Keratinocyte (primary cell): ENCODE data around the gene POLD4. TPM values are rescaled to one million over a fixed set of nuclear protein-coding genes. Genes with fewer than 3 reads are reported as not detected.

Experiments used
- DNase-seq: peaks from one replicate; pipeline ENCODE4 v3.0.0-alpha.2; 2011; ENCODE audit warnings: low read depth, missing footprints, low spot score
- FAIRE-seq: peaks from 2 replicates; lab custom pipeline; 2011; peaks lifted over from hg19 to GRCh38; lab: Jason Lieb, UNC
- H2AFZ ChIP-seq: 2 replicates; pipeline ENCODE4 v1.6.0; 2012; ENCODE audit warnings: low read length, control low read depth, inconsistent platforms; ENCODE audit not compliant: control insufficient read depth
- H3K27ac ChIP-seq: 2 replicates; pipeline ENCODE4 v1.5.1; 2011; ENCODE audit warnings: low read length; ENCODE audit not compliant: control insufficient read depth, insufficient read depth
- H3K27me3 ChIP-seq: 3 replicates; pipeline ENCODE4 v1.6.0; 2011; ENCODE audit warnings: low read length; ENCODE audit not compliant: control insufficient read depth, insufficient read depth; ENCODE audit errors: extremely low read depth
- H3K36me3 ChIP-seq, 2 experiments: 2 replicates in 1 of 2; 3 replicates in 1 of 2; pipeline ENCODE4 v1.5.1; 2011; ENCODE audit warnings: low read length in 2 of 2, mild to moderate bottlenecking in 1 of 2; ENCODE audit not compliant: control insufficient read depth in 2 of 2, insufficient read depth in 2 of 2; ENCODE audit errors: extremely low read depth in 1 of 2
- H3K4me1 ChIP-seq: 3 replicates; pipeline ENCODE4 v1.5.1; 2011; ENCODE audit warnings: low read length; ENCODE audit not compliant: control insufficient read depth, insufficient read depth; ENCODE audit errors: extremely low read depth
- H3K4me2 ChIP-seq: 3 replicates; pipeline ENCODE4 v1.6.0; 2011; ENCODE audit warnings: low read depth, low read length; ENCODE audit not compliant: control insufficient read depth, insufficient read depth; ENCODE audit errors: extremely low read depth
- H3K4me3 ChIP-seq, 3 experiments: fragments of 200-600 bp in 1 of 3; sonication (generic) in 1 of 3; 2 replicates in 2 of 3; 3 replicates in 1 of 3; pipeline ENCODE4 v1.5.1; 2011 to 2016; ENCODE audit warnings: low read length in 3 of 3, mild to moderate bottlenecking in 3 of 3, control low read depth in 2 of 3, inconsistent platforms in 1 of 3, low read depth in 1 of 3, mixed read lengths in 1 of 3, mixed run types in 1 of 3, moderate library complexity in 1 of 3; ENCODE audit not compliant: control insufficient read depth in 2 of 3, insufficient read depth in 2 of 3; ENCODE audit errors: extremely low read depth in 1 of 3
- H3K79me2 ChIP-seq: 2 replicates; pipeline ENCODE4 v1.6.0; 2012; ENCODE audit warnings: low read length; ENCODE audit not compliant: control insufficient read depth, insufficient read depth
- H3K9ac ChIP-seq: 3 replicates; pipeline ENCODE4 v1.6.0; 2011; ENCODE audit warnings: low read length; ENCODE audit not compliant: control insufficient read depth, insufficient read depth; ENCODE audit errors: extremely low read depth
- H3K9me1 ChIP-seq: 3 replicates; pipeline ENCODE4 v1.6.0; 2011; ENCODE audit warnings: low read length; ENCODE audit not compliant: control insufficient read depth, insufficient read depth; ENCODE audit errors: extremely low read depth
- H3K9me3 ChIP-seq: 2 replicates; pipeline ENCODE4 v1.5.1; 2012; ENCODE audit warnings: low read depth, low read length; ENCODE audit not compliant: control insufficient read depth
- H4K20me1 ChIP-seq: 3 replicates; pipeline ENCODE4 v1.6.0; 2011; ENCODE audit warnings: low read length; ENCODE audit not compliant: control insufficient read depth, insufficient read depth; ENCODE audit errors: extremely low read depth
- EZH2 ChIP-seq: IDR thresholded peaks from one replicate; pipeline ENCODE4 v1.6.1; 2012; ENCODE audit warnings: inconsistent platforms, mild to moderate bottlenecking, low read length, moderate library complexity
- dilution Hi-C: fragments of 300-500 bp; cut with MboI; formaldehyde crosslinking; loops from one replicate; pipeline ENCODE4 v1.7.0; 2020; ENCODE audit warnings: low sequenced_read_pairs; ENCODE audit not compliant: extremely low pct_ligation_motif_present
- polyA plus RNA-seq, 5 experiments: library from polyadenylated mRNA; depleted of rRNA in 3 of 5; stranded (reverse) in 3 of 5; stranded (forward) in 1 of 5; unstranded in 1 of 5; fragments of >200 nt; gene quantifications; 1 replicate in 1 of 5; 2 replicates in 3 of 5; 3 replicates in 1 of 5; pipeline versions ENCODE4 v1.2.1 to v1.2.3, GENCODE V29; 2011 to 2012; ENCODE audit warnings: missing spikeins in 2 of 5, low read depth in 1 of 5, low replicate concordance in 1 of 5
- TF ChIP-seq, protein P1 (sequence below), 3 experiments: IDR thresholded peaks in 1 of 3; conservative IDR thresholded peaks in 1 of 3; optimal IDR thresholded peaks in 1 of 3; 2 replicates in 2 of 3; 3 replicates in 1 of 3; pipeline versions ENCODE3 to v1.5.1; 2011; ENCODE audit warnings: low read length in 3 of 3, mild to moderate bottlenecking in 3 of 3, moderate library complexity in 2 of 3, control low read depth in 1 of 3, inconsistent platforms in 1 of 3; ENCODE audit not compliant: insufficient read depth in 2 of 3; ENCODE audit errors: extremely low read depth in 1 of 3

The POLD4 gene
- polyA plus RNA-seq, 1 donor (not counting 4 experiments of a cell fraction or from before 2014, with no cell fraction given): 35.7 TPM

DNA sequence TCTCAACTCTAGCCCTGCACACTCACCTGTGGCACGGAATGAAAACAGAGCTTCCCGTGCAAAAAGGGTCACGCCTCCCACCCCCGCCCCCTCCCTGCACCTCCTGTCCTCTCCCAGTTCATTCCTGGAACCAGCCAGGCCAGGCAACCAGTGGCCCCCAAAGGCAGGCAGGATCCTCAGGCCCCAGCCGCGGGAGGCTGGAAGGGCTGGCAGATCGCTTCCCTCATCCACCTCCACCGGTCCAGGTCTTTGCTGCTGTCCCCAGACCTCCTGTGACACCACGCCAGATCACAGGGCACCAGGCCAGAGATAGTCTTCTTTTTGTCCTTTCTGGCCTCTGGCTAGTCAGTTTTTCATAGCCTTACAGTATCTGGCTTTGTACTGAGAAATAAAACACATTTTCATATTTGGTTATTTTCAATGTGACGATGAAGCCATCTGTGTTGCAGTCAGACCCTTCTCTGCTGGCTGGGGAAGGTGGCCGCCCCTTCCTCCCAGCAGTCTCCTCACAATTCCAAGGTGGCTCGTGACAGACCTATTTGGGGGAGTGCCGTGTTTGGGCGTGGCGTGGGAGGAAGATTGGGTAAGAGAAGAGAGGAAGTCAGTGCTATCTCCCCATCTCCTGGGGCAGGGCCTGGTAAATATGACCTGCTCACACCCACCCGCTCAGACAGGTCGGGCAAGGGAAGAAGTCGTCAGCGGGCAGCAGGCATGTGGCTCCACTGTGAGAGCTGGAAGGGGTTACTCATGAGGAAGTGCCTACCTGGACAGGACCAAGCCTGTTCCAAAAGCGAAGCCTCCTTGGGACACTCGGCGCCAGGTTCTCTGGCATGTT lies 40.9 kb downstream of the POLD4 start:
- Histone ChIP-seq H3K79me2 (no peaks in the 10 kb centered on the region), H3K9ac (peak overlapping the region; percentile 77), H3K36me3 (peaks cover 0 to 16% of the 10 kb centered on the region in 2 experiments), H3K27ac (peak overlapping the region; percentile 97), H3K9me1 (no peaks in the 10 kb centered on the region), H3K27me3 (no peaks in the 10 kb centered on the region), H2AFZ (peak overlapping the region; percentile 39), H3K9me3 (no peaks in the 10 kb centered on the region), H3K4me3 (peak overlapping the region in 2 of 3 experiments; percentile 45 to 55), H3K4me2 (peak overlapping the region; percentile 82), H4K20me1 (no peaks in the 10 kb centered on the region), H3K4me1 (peaks cover 51% of the 10 kb centered on the region)
- peak; percentile 92 for DNase-seq
- FAIRE-seq: peak; percentile 86
- dilution Hi-C loops: no loop called here
- no peak for TF ChIP-seq EZH2
- TF ChIP-seq, protein P1, sequence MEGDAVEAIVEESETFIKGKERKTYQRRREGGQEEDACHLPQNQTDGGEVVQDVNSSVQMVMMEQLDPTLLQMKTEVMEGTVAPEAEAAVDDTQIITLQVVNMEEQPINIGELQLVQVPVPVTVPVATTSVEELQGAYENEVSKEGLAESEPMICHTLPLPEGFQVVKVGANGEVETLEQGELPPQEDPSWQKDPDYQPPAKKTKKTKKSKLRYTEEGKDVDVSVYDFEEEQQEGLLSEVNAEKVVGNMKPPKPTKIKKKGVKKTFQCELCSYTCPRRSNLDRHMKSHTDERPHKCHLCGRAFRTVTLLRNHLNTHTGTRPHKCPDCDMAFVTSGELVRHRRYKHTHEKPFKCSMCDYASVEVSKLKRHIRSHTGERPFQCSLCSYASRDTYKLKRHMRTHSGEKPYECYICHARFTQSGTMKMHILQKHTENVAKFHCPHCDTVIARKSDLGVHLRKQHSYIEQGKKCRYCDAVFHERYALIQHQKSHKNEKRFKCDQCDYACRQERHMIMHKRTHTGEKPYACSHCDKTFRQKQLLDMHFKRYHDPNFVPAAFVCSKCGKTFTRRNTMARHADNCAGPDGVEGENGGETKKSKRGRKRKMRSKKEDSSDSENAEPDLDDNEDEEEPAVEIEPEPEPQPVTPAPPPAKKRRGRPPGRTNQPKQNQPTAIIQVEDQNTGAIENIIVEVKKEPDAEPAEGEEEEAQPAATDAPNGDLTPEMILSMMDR (optimal IDR thresholded peaks at IDR 0.05 in 1 of 3, IDR thresholded peaks at IDR 0.05 in 1 of 3, conservative IDR thresholded peaks at IDR 0.05 in 1 of 3; ENCODE audit: extremely low read depth in 1 of 3, insufficient read depth in 2 of 3, low read length in 3 of 3): no peak

DNA sequence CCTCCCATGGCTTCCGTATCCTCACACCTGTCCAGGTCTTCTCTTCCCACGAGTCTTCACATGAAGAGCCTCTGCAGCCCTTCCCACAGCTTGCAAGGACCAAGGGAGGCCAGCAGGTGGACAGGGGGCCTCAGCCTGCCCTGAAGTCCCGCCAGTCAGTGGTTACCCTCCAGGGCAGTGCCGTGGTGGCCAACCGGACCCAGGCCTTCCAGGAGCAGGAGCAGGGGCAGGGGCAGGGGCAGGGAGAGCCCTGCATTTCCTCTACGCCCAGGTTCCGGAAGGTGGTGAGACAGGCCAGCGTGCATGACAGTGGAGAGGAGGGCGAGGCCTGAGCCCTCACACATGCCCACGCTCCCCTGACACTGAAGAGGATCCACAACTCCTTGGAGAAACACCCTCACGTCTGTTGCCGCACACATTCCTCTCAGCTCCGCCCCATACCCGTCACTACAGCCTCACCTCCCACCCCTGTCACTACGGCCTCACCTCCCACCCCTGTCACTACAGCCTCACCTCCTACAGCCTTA lies 41.7 kb downstream of the POLD4 start:
- Histone ChIP-seq H3K36me3 (peaks cover 0 to 22% of the 10 kb centered on the region in 2 experiments), H4K20me1 (no peaks in the 10 kb centered on the region), H3K4me2 (peak overlapping the region; percentile 82), H3K4me1 (peaks cover 51% of the 10 kb centered on the region), H3K9me1 (no peaks in the 10 kb centered on the region), H3K79me2 (no peaks in the 10 kb centered on the region), H3K9ac (peak overlapping the region; percentile 77), H3K4me3 (peak overlapping the region in 2 of 3 experiments; percentile 33 to 49), H3K9me3 (no peaks in the 10 kb centered on the region), H2AFZ (no peak overlapping the region), H3K27ac (peak overlapping the region; percentile 97), H3K27me3 (no peaks in the 10 kb centered on the region)
- dilution Hi-C loops: no loop called here
- no peak for FAIRE-seq
- no peak for DNase-seq
- no peak for TF ChIP-seq EZH2
- TF ChIP-seq, protein P1 (optimal IDR thresholded peaks at IDR 0.05 in 1 of 3, IDR thresholded peaks at IDR 0.05 in 1 of 3, conservative IDR thresholded peaks at IDR 0.05 in 1 of 3; ENCODE audit: extremely low read depth in 1 of 3, insufficient read depth in 2 of 3, low read length in 3 of 3): peak in 2 of 3 experiments; percentile 11 to 34
